HG02870 (cell line): Measurements from ENCODE around the gene CDH20.
"Not testable (repeated sequence)": the region's sequence is repeated elsewhere in the genome, so short reads cannot be mapped to it uniquely, and the experiment has no call there.

Experiments
- ATAC-seq: cut with Tn5 transposase; IDR thresholded peaks from one replicate; pipeline ENCODE4 v1.9.1; 2021; ENCODE audit warnings: mild to moderate bottlenecking, moderate library complexity; ENCODE audit not compliant: unreplicated experiment

Gene CDH20

GRCh38 chr18:61340148-61340547 lies 6.9 kb downstream of the CDH20 start:
- no peak for ATAC-seq

- no peak for ATAC-seq
Measured at GRCh38 chr18:61348230-61348629, 15.0 kb downstream of the CDH20 start.

GRCh38 chr18:61350578-61350977 lies 17.3 kb downstream of the CDH20 start:
- no peak for ATAC-seq

GRCh38 chr18:61352059-61352458 lies 18.8 kb downstream of the CDH20 start:
- no peak for ATAC-seq

GRCh38 chr18:61352611-61353010 lies 19.4 kb downstream of the CDH20 start:
- no peak for ATAC-seq

GRCh38 chr18:61360404-61361383 lies 27.5 kb downstream of the CDH20 start:
- peak; percentile 98 for ATAC-seq

GRCh38 chr18:61362511-61362910 lies 29.3 kb downstream of the CDH20 start:
- no peak for ATAC-seq

- ATAC-seq = no peak
Measured at GRCh38 chr18:61364953-61365352, 31.7 kb downstream of the CDH20 start.

- no peak for ATAC-seq
Measured at GRCh38 chr18:61368001-61368400, 34.8 kb downstream of the CDH20 start.

- ATAC-seq = not testable (repeated sequence)
Measured at GRCh38 chr18:61369671-61370070, 36.4 kb downstream of the CDH20 start.

- ATAC-seq = no peak
Measured at GRCh38 chr18:61371111-61371510, 37.9 kb downstream of the CDH20 start.

- no peak for ATAC-seq
Measured at GRCh38 chr18:61379827-61380226, 46.6 kb downstream of the CDH20 start.

GRCh38 chr18:61388010-61388409 lies 54.8 kb downstream of the CDH20 start:
- no peak for ATAC-seq

- ATAC-seq = no peak
Measured at GRCh38 chr18:61394983-61395382, 61.8 kb downstream of the CDH20 start.

- ATAC-seq = no peak
Measured at GRCh38 chr18:61397222-61397621, 64.0 kb downstream of the CDH20 start.

GRCh38 chr18:61398961-61399705 lies 65.9 kb downstream of the CDH20 start:
- no peak for ATAC-seq

GRCh38 chr18:61400016-61400635 lies 66.9 kb downstream of the CDH20 start:
- no peak for ATAC-seq

- no peak for ATAC-seq
Measured at GRCh38 chr18:61400716-61401115, 67.5 kb downstream of the CDH20 start.

- ATAC-seq = no peak
Measured at GRCh38 chr18:61402726-61403125, 69.5 kb downstream of the CDH20 start.

GRCh38 chr18:61413396-61413795 lies 80.2 kb downstream of the CDH20 start:
- ATAC-seq = no peak

- ATAC-seq = no peak
Measured at GRCh38 chr18:61414086-61414485, 80.9 kb downstream of the CDH20 start.
